GM11168 (cell line): ENCODE data around the gene EEF1AKMT3.

Experiments
- in situ Hi-C: fragments of 300-500 bp; cut with MboI; formaldehyde crosslinking; loops from one replicate; pipeline ENCODE4 v1.12.0; 2022; ENCODE audit warnings: low sequenced_read_pairs; ENCODE audit not compliant: unreplicated experiment

The EEF1AKMT3 gene

DNA sequence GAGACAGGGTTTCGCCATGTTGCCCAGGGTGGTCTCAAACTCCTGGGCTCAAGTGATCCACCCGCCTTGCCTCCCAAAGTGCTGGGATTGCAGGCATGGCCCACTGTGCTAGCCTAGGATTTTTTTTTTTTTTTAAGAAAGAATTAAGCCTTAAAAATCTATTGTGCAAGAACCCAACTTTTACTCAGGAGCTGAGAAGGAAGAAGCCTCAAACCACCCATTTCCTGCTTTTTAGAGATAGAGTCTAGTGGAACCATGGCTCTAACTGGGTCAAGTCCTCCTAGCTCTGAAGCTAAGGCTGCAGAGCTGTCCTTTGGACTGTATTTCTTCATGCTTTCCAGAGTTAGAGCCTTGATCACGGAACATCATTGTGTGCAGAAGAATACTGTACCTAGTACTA lies 8.8 kb downstream of the EEF1AKMT3 start:
- in situ Hi-C loops = no loop called here

DNA sequence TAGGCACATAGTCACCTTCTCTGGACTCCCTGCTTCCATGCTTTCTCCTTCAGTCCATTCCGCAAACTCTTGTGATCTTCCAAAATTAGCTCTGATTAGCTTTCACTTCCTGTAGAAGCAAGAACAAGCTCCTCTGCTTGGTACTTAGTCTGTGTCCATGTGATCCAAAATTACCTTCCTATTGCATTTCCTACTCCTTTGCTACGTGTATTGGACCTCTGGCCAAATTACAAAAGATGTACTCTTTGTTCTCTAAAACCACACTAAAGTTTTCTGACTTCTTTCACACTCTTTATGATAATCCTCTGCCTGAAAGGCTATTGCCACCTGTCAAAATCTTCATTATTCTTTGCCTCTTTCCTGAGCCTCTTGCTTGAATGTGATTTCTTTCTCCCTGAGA lies 9.4 kb downstream of the EEF1AKMT3 start:
- in situ Hi-C loops = no loop called here

DNA sequence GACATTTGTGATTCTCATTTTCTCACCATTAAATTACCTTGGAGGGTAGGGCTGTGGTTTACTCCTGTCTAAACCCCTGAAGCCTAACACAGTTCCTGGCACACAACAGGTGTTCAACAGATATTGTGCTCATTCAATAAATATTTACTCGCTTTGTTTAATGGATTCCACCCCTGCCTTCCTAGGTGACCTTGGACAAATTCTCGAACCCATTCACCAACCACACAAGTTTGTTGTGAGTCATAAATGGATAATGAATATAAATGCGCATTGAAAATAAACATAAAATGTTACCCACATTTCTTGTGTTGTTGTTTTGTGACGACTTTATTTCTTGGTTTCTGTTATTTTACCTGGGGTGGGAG lies 9.8 kb downstream of the EEF1AKMT3 start:
- in situ Hi-C loops = no loop called here

DNA sequence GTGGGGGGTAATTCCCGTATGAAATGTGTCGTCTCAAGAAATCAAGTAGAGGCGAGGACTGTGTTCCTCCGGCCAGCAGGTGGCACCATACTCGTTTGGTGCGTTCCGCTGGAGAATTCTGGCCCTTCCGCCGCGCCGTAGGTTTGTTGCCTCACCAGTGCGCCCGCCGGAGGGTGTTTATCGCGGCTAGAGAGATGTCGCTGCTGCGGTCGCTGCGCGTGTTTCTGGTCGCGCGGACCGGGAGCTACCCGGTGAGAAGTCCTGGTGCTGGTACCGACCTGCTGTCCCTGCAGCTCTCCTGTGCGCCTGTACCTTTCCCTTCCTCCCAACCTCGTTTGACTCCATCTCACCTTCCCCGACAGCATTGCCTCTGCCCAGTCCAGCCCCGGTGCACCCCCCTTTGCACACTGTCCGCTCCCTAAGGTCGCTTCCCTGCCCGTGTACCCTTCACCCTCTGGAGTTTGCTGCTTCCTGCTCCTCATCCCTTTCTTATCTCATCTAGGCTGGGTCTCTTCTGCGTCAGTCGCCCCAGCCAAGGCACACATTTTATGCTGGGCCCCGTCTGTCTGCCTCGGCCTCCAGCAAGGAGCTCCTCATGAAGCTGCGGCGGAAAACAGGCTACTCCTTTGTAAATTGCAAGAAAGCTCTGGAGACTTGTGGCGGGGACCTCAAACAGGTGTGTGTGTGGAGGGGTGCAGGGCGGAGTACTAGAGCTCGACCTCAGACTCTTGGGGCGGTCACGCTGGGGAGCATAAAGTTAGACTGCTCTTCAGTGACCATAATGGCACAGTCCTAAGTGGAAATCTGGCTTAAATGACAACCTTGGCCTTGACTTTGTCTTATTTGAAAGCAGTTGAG lies 10.4 kb downstream of the EEF1AKMT3 start, which contains the start of gene TSFM:
Gene TSFM (plus strand): TSS at position 180 of the 858 bp plus-strand sequence. CDS start 15 bp downstream, at position 195.
- in situ Hi-C loops = no loop called here

DNA sequence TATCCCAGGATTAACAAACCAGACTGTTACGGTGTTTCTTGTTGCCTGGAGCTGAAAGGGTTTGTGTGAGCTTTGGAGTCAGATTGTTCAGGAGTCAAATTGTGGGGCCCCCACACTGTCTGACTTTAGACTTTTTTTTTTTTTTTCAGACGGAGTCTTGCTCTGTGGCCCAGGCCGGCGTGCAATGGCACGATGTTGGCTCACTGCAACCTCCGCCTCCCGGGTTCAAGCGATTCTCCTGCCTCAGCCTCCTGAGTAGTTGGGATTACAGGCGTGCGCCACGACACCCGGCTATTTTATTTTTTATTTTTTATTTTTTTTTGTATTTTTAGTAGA lies 11.0 kb downstream of the EEF1AKMT3 start:
- in situ Hi-C loops = no loop called here

DNA sequence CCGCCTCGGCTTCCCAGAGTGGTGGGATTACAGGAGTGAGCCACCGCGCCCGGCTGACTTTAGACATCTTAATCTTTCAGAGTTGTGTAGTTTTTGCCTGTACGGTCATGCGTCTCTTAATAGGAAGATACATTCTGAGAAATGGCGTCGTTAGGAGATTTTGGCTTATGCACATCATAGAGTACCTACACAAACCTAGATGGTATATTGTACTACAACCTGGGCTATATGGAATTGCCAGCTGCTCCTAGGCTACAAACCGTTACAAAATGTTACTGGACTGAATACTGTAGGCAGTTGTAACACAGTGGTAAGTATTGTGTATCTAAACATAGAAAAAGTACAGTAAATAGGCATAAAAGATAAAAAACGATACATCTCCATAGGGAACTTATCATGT lies 11.4 kb downstream of the EEF1AKMT3 start:
- in situ Hi-C loops = no loop called here

DNA sequence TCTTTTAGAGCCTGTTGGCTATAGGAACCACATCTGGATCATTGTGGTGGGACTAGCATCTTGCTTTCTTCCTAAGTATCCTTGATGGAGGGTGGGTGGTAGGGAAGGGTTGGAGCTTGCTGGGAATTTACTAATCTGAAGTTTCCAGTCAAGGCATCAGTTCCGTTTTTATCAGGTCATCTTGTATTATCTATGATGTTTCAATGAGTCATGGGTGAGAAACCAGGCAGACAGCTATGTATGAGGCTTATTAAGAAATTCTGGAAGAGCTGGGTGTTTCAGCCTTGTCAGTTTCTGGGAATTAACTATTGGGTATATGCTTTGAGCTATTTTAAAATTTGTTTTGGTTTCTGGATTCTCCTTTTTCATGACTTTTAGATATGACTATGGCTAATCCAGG lies 21.5 kb downstream of the EEF1AKMT3 start:
- in situ Hi-C loops = no loop called here

DNA sequence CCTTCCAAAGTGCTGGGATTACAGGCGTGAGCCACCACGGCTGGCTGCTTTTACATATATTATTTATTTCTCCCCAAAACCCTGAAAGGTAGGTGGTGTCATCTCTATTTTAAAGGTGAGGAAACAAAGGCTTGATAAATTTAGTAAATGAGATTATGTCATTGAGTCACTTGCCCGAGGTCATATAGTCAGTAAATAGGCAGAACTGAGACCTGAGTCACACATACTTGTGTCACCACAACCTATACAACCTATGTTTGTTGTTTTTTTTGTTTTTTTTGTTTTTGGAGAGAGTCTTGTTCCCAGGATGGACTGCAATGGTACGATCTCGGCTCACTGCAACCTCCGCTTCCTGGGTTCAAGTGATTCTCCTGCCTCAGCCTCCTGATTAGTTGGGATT lies 22.9 kb downstream of the EEF1AKMT3 start:
- in situ Hi-C loops = no loop called here

DNA sequence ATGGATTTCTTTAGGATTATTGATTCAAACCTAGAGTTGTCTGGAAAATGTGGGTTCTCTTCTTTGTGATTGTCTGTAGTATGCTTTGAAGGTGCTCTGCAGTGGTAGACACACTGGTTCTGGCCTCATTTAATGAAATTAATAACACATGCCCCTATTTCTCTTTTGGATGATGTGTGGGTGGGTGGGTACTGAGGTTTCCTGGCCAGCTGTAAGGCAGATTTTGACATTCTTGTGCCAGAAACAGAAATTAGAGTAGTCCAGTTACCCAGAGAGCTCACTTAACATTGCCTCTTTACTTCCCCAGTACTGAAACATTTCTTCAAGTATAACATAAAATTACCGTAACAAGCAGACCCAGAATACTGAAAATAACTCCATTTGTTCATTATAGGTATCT lies 24.6 kb downstream of the EEF1AKMT3 start:
- in situ Hi-C loops = no loop called here

DNA sequence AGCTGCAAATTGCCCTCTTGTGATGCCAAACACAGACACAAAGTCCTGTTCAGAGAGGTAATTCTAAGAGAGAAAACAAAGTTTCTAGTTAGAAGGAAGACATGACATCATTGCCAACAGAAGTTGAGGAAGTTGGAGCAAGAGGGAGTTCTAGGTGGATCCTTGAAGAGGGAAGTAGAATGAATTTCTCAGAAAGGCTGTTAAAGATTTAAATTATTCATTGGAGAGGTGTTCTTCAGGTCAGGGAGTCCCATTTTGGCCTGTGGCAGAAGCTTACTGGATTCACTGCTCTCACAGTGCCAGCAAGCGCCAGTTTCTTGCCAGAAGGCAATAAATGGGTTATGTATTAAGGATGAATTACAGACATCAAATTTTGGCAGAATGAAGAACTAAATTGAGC lies 25.5 kb downstream of the EEF1AKMT3 start:
- in situ Hi-C loops = no loop called here

DNA sequence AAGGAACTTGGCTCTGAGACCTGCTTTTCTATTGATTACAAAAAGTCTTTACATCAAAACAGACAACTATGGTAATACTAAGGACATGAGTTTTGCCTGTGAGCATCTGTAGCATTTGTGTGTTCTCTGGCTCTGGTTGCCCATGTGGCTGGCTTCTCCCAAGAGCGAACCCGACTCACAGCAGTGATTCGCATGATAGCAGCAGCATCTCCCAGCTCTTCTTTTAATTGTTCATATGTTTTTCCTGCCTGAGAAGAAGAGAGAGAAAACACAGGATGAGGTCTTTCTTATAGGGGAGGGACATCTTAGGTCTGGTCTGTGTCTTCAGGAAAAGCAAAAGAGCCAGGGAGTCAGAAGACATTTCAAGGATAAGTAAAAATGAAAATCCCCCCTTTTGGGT lies 28.6 kb downstream of the EEF1AKMT3 start:
- in situ Hi-C loops = no loop called here

DNA sequence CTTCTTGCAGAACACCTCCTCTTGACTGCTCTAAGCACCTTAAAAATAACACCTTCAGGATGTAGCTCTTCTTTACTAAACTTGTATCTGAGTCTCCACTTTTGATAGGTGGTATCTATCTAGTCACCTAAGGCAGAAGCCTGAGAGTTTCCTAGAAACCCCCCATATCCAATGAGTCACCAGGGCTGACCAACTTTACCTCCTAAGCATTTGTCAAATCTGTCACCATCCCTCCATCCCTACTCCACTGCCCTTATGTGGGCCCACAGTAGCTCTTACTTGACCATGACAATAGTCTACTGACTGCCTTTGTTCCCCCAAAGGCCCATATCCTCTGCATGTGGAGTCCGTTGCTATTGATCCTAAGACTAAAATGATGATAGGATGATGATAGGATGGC lies 30.2 kb downstream of the EEF1AKMT3 start:
- in situ Hi-C loops = no loop called here

DNA sequence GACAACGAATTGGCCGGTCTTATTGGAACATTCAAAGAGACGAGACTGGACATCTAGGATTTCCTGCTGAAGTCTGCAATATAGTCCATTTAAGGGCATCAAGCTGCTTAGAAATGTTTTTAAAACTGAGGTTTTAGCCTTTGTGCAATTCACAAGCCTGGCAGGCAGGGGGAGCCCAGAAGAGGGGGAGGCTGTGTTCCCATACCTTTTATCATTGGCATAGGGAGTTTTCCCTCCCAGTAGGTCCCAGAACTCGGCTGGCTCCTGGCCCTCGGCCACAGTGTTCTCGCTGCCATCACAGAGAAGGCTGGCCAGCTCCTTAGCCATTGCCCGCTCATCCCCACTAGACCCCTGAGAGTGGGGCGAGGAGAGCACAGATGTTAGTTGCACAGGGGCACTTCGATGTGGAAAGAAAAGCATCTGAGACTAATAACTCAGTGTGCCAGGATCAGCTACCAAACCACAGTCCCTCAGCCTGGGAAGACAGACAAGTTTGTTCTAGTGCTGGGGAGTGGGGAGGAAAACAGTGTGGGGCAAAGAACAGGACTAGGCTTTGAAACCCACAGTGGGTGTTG lies 31.0 kb downstream of the EEF1AKMT3 start:
- in situ Hi-C loops = no loop called here

DNA sequence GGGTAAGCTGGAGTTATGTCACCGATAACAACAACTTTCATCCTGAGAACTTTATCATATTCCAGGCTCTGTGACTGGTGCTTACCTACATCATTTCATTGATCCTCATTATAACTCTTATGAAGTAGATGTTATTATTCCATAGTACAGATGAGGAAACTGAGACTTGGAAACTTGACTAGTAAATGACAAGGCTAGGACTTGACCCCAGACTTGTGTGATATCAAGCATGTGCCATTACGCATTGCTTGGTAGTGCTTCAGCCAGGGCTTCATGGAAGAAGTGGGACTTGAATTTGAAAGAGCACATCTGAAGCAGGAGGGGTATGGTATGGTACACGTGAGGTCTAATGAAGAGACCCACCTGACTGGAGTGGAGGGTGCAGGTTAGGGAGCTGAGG lies 34.3 kb downstream of the EEF1AKMT3 start:
- in situ Hi-C loops = no loop called here

DNA sequence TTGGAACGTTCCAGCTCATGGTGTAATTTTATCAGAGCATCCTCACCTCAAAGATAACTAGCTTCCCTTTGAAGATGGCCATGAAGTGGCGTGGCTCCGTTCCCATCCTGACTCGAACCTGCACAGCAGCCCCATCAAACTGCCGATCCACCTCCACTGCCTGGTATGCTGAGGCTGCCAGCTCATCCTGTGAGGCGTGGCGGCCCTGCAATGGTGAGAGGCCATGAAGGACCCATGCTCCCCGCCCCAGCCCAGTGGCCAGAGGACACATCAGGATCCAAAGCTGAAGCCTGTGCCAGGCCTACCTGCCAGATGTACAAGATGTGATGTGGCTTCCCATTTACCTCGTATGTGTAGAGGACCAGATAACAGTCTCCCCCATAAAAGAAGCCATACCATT lies 34.9 kb downstream of the EEF1AKMT3 start:
- in situ Hi-C loops = no loop called here

DNA sequence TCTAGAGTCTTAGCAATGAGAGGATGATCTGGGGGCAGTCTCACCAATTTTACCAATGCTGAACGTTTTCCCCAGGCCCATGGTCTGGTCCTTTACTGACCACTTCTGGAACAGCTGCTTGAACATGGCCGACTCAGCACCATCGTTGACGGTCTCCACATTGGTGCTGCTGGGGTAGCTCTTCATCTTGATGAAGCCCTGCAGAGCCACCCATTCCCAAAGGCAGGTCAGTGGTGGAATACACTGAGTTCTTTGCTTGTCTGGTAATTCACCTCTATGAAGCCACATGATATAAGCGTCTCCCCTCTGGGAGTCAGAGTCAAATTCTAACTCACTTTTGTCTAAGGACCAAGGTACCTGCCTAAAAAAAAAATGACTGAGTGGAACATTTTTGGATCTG lies 35.9 kb downstream of the EEF1AKMT3 start:
- in situ Hi-C loops = no loop called here

DNA sequence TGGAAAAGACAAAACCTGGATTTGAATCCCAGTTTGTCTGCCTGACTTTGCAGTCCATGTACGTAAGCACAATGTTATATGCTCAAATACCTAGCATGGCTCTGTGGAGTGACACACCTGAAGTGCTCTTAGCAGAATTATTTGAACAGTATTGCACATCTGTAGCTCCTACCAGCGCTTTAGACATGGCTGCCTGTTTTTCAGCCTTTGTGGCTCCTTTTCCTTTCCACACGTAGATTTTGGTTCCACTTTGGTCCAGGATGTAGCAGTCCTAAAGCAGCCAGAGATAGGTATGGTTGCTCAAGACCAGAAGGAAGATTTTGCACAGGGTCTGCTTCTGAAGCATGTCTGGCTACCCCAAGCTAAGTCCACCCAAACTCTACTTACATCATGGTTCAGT lies 37.0 kb downstream of the EEF1AKMT3 start:
- in situ Hi-C loops = no loop called here

DNA sequence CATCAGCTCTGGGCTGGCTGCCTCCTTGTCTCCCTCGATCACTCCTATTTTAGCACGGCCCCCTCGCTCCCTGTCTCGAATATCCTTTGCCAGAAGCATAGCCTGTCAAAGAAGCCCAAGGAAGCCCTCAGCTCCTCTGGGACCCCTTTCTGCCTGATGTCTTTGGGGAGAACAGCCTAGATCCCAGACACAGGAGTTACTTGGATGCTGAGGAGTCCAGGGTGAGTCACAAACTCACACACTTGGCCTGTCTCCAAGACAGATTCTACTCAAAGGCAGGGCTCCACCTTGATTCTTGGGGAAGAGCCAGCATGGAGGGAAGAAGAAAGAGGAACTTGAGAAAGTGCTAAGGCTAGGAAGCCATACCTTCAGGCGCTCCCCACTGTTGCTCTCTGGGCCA lies 38.0 kb downstream of the EEF1AKMT3 start:
- in situ Hi-C loops = no loop called here

DNA sequence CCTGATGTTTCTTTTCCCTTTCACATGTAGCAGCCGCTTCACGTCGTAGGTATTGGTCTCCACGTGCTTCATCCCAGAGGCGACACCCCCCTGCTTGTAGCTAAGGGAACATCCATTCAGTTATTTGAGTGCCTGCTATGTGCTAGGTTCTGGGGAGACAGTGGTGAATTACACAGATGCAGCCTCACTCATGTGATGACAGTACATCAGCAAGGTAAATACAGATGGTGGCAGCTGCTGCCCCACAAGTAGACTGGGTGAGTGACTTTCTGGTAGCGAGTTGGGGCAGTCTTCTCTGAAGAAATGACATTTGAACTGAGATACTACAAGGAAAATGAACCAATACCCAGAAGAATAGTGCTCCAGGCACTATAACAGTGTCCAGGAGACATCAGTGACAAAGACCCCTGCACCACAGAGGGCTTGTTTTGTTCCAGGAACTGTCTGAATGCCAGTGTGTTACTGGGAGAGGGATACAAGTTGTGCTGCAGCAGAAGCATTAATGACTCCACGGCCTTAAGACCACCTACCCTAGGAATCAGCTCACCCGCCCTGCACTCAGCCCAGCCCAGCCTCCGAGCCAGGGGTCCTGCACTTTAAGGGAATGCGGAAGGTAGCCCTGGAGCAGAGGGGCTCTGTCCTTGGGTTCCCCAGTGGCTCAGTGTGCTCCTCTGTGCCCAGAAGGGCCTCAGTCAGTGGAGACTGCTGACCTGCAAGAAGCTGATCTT lies 38.8 kb downstream of the EEF1AKMT3 start:
- in situ Hi-C loops = no loop called here

DNA sequence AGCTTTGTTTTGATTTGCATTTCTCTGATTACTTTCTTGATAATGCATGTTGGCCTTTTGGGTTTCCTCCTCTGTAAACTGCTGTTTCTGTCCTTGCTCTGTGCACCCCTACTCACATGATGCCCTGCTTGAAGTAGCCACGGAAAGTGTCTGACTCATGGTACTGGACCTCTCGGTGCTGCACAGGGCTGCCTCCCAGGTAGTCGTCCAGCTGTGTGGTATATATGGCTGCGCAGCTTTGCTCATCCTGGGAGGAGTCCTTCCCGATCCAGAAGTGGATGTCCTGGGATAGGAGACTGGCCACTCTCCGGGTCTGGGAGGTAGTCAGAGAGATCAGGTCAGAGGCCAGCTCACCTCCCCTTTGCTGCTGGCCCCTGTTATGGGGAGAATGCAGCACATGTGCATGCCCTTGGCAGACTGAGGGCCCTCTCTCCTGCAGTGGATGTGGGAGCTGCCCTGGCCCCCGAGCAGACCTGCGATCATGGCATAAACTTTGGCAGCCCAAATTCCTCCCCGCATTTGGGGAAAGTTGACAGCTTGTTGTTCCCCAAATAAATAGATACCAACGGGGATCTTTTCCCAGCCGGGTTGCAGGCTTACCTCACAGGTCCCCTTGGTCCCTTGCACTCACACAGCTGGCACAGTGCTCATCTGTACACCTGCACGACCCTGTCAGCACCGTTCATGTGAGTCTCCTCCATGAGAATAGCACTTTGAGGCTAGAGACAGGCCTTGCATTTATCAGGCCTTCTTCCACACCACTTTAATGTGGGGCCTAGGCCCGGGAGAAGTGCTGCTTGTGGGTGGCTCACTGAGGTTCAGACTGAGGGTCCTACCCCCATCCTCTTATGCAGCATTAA lies 40.9 kb downstream of the EEF1AKMT3 start:
- in situ Hi-C loops = no loop called here
